Measurements from ENCODE around the gene PRICKLE4. TPM values are rescaled to one million over a fixed set of nuclear protein-coding genes. Genes with fewer than 3 reads are reported as not detected.

Gene PRICKLE4
- total and polyA plus RNA-seq, 2 of the 13 experiments (the other 11 are each of a cell fraction or from before 2014, with no cell fraction given) = 0.92 to 1.2 TPM

DNA sequence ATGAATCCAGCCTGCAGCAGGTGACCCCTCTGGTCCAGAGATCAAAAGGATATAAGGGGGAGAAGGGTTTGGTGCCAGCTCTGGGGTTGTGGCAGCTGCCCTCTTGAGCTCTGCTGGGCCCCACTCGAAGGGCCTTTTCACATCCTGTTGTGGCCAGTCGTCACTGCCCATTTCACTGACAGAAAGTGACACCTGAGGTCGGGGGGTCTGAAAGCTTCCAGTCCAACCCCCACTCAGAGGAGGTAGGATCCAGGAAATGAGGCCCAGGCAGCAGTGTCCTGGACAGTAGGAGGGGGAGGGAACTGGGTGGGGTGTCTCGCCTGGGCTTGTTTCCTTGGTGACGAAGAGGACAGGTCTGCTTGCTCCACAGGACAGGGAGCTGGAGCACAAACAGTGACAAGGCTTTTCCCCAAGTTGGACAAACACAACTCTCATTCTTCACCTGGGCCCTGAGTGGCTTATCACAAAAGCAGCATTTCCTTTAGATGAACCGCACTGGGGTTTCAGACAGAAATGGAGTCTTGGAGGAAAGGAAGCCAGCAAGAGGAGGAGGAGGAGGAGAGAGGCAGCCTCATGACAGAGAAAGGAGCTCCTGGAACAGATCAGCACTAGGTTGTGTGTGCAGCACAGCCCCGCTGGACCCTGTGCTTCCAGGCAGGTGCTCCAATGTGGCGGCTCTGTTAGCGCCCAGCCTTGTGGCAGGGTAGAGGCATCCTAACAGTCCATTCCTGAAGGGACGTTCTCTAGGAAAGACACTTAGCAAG, 11.9 kb upstream of the PRICKLE4 start (continued):
- 0 out of 4 replicates have a peak, but pooled peaks of 1 of the 2 experiments have one; percentile 37 for TF ChIP-seq NR2F1 (CRISPR knock-in tag; IDR thresholded peaks at IDR 0.05)
- no peak for TF ChIP-seq XBP1 (CRISPR knock-in tag; IDR thresholded peaks at IDR 0.05)
- peak; percentile 60; the same call in 1 of the 2 replicates for TF ChIP-seq ZFY (CRISPR knock-in tag; IDR thresholded peaks at IDR 0.05)
- no peak for TF ChIP-seq TSC22D2 (CRISPR knock-in tag; IDR thresholded peaks at IDR 0.05; ENCODE audit: borderline replicate concordance)
- TF ChIP-seq, protein P1, sequence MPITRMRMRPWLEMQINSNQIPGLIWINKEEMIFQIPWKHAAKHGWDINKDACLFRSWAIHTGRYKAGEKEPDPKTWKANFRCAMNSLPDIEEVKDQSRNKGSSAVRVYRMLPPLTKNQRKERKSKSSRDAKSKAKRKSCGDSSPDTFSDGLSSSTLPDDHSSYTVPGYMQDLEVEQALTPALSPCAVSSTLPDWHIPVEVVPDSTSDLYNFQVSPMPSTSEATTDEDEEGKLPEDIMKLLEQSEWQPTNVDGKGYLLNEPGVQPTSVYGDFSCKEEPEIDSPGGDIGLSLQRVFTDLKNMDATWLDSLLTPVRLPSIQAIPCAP (CRISPR knock-in tag; IDR thresholded peaks at IDR 0.05; ENCODE audit: low read depth) = no peak
- TF ChIP-seq CREB1 (IDR thresholded peaks at IDR 0.05) = no peak
- no peak for TF ChIP-seq CREB1 (CRISPR knock-in tag; IDR thresholded peaks at IDR 0.05)
- TF ChIP-seq, protein P2, sequence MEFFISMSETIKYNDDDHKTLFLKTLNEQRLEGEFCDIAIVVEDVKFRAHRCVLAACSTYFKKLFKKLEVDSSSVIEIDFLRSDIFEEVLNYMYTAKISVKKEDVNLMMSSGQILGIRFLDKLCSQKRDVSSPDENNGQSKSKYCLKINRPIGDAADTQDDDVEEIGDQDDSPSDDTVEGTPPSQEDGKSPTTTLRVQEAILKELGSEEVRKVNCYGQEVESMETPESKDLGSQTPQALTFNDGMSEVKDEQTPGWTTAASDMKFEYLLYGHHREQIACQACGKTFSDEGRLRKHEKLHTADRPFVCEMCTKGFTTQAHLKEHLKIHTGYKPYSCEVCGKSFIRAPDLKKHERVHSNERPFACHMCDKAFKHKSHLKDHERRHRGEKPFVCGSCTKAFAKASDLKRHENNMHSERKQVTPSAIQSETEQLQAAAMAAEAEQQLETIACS (CRISPR knock-in tag; IDR thresholded peaks at IDR 0.05) = no peak
- peak; percentile 49 for TF ChIP-seq MED8 (CRISPR knock-in tag; IDR thresholded peaks at IDR 0.05; ENCODE audit: insufficient replicate concordance)
- TF ChIP-seq ZFP90 (CRISPR knock-in tag; IDR thresholded peaks at IDR 0.05; ENCODE audit: borderline replicate concordance) = 0 out of 2 replicates have a peak, but pooled peaks have one; percentile 60
- TF ChIP-seq NBN (conservative IDR thresholded peaks at IDR 0.05) = no peak
- TF ChIP-seq CCDC6 (CRISPR knock-in tag; IDR thresholded peaks at IDR 0.05) = no peak
- 0 out of 2 replicates have a peak, but pooled peaks have one; percentile 50 for TF ChIP-seq GFI1 (CRISPR knock-in tag; IDR thresholded peaks at IDR 0.05; ENCODE audit: borderline replicate concordance)
- TF ChIP-seq, protein P3, sequence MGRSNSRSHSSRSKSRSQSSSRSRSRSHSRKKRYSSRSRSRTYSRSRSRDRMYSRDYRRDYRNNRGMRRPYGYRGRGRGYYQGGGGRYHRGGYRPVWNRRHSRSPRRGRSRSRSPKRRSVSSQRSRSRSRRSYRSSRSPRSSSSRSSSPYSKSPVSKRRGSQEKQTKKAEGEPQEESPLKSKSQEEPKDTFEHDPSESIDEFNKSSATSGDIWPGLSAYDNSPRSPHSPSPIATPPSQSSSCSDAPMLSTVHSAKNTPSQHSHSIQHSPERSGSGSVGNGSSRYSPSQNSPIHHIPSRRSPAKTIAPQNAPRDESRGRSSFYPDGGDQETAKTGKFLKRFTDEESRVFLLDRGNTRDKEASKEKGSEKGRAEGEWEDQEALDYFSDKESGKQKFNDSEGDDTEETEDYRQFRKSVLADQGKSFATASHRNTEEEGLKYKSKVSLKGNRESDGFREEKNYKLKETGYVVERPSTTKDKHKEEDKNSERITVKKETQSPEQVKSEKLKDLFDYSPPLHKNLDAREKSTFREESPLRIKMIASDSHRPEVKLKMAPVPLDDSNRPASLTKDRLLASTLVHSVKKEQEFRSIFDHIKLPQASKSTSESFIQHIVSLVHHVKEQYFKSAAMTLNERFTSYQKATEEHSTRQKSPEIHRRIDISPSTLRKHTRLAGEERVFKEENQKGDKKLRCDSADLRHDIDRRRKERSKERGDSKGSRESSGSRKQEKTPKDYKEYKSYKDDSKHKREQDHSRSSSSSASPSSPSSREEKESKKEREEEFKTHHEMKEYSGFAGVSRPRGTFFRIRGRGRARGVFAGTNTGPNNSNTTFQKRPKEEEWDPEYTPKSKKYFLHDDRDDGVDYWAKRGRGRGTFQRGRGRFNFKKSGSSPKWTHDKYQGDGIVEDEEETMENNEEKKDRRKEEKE (IDR thresholded peaks at IDR 0.05) = no peak
- TF ChIP-seq ZNF766 (CRISPR knock-in tag; IDR thresholded peaks at IDR 0.05; ENCODE audit: borderline replicate concordance) = 0 out of 2 replicates have a peak, but pooled peaks have one; percentile 39
- no peak for TF ChIP-seq KLF16 (CRISPR knock-in tag; IDR thresholded peaks at IDR 0.05)
- TF ChIP-seq HNF4A (CRISPR knock-in tag; IDR thresholded peaks at IDR 0.05) = peak; percentile 82
- no peak for TF ChIP-seq ZNF20 (CRISPR knock-in tag; IDR thresholded peaks at IDR 0.05)
- TF ChIP-seq SSRP1 (CRISPR knock-in tag; IDR thresholded peaks at IDR 0.05) = no peak
- TF ChIP-seq MYNN (CRISPR knock-in tag; IDR thresholded peaks at IDR 0.05; ENCODE audit: low read depth) = no peak
- TF ChIP-seq STAG1 (CRISPR knock-in tag; IDR thresholded peaks at IDR 0.05) = no peak; the same call in 1 of the 2 replicates
- TF ChIP-seq, protein P4, sequence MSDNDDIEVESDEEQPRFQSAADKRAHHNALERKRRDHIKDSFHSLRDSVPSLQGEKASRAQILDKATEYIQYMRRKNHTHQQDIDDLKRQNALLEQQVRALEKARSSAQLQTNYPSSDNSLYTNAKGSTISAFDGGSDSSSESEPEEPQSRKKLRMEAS (IDR thresholded peaks at IDR 0.05) = no peak
- TF ChIP-seq FOSL2 (CRISPR knock-in tag; IDR thresholded peaks at IDR 0.05) = no peak
- no peak for TF ChIP-seq TBP (CRISPR knock-in tag; IDR thresholded peaks at IDR 0.05)

Measured in HepG2 (cell line).